ENCODE data around the gene GABBR2. TPM values are rescaled to one million over a fixed set of nuclear protein-coding genes. Genes with fewer than 3 reads are reported as not detected.
A peak's percentile ranks its signal among the peaks of the same experiment; 100 is the strongest.

GABBR2 gene
- total and polyA plus RNA-seq, 2 of the 8 experiments (the other 6 are each of a cell fraction or from before 2014, with no cell fraction given): 0.50 to 1.2 TPM

DNA sequence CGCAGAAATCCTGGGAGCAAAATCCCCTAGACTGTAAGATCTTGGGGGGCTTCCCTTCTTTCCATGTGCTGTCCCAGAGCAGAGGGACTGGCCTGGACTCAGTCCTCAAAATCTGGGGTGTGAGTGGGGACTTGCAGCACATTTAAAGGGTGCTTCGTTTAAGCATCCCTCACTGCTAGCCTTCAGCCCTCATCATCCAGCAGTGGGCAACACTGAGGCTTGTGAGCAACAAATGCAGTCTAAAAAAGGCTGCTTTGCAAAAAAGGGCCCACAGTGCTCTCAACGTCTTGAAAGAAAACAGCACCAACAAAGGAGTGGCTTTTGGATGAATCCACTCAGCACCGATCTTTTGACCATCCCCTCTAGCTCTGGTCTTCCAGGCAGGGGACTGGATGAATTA, 325.0 kb downstream of the GABBR2 start (continued):
- TF ChIP-seq, protein P1, sequence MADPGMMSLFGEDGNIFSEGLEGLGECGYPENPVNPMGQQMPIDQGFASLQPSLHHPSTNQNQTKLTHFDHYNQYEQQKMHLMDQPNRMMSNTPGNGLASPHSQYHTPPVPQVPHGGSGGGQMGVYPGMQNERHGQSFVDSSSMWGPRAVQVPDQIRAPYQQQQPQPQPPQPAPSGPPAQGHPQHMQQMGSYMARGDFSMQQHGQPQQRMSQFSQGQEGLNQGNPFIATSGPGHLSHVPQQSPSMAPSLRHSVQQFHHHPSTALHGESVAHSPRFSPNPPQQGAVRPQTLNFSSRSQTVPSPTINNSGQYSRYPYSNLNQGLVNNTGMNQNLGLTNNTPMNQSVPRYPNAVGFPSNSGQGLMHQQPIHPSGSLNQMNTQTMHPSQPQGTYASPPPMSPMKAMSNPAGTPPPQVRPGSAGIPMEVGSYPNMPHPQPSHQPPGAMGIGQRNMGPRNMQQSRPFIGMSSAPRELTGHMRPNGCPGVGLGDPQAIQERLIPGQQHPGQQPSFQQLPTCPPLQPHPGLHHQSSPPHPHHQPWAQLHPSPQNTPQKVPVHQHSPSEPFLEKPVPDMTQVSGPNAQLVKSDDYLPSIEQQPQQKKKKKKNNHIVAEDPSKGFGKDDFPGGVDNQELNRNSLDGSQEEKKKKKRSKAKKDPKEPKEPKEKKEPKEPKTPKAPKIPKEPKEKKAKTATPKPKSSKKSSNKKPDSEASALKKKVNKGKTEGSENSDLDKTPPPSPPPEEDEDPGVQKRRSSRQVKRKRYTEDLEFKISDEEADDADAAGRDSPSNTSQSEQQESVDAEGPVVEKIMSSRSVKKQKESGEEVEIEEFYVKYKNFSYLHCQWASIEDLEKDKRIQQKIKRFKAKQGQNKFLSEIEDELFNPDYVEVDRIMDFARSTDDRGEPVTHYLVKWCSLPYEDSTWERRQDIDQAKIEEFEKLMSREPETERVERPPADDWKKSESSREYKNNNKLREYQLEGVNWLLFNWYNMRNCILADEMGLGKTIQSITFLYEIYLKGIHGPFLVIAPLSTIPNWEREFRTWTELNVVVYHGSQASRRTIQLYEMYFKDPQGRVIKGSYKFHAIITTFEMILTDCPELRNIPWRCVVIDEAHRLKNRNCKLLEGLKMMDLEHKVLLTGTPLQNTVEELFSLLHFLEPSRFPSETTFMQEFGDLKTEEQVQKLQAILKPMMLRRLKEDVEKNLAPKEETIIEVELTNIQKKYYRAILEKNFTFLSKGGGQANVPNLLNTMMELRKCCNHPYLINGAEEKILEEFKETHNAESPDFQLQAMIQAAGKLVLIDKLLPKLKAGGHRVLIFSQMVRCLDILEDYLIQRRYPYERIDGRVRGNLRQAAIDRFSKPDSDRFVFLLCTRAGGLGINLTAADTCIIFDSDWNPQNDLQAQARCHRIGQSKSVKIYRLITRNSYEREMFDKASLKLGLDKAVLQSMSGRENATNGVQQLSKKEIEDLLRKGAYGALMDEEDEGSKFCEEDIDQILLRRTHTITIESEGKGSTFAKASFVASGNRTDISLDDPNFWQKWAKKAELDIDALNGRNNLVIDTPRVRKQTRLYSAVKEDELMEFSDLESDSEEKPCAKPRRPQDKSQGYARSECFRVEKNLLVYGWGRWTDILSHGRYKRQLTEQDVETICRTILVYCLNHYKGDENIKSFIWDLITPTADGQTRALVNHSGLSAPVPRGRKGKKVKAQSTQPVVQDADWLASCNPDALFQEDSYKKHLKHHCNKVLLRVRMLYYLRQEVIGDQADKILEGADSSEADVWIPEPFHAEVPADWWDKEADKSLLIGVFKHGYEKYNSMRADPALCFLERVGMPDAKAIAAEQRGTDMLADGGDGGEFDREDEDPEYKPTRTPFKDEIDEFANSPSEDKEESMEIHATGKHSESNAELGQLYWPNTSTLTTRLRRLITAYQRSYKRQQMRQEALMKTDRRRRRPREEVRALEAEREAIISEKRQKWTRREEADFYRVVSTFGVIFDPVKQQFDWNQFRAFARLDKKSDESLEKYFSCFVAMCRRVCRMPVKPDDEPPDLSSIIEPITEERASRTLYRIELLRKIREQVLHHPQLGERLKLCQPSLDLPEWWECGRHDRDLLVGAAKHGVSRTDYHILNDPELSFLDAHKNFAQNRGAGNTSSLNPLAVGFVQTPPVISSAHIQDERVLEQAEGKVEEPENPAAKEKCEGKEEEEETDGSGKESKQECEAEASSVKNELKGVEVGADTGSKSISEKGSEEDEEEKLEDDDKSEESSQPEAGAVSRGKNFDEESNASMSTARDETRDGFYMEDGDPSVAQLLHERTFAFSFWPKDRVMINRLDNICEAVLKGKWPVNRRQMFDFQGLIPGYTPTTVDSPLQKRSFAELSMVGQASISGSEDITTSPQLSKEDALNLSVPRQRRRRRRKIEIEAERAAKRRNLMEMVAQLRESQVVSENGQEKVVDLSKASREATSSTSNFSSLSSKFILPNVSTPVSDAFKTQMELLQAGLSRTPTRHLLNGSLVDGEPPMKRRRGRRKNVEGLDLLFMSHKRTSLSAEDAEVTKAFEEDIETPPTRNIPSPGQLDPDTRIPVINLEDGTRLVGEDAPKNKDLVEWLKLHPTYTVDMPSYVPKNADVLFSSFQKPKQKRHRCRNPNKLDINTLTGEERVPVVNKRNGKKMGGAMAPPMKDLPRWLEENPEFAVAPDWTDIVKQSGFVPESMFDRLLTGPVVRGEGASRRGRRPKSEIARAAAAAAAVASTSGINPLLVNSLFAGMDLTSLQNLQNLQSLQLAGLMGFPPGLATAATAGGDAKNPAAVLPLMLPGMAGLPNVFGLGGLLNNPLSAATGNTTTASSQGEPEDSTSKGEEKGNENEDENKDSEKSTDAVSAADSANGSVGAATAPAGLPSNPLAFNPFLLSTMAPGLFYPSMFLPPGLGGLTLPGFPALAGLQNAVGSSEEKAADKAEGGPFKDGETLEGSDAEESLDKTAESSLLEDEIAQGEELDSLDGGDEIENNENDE (IDR thresholded peaks at IDR 0.05; ENCODE audit: insufficient replicate concordance, low read length): no peak
- TF ChIP-seq TCF12 (IDR thresholded peaks at IDR 0.05; ENCODE audit: low read depth, low read length): no peak
- TF ChIP-seq SUZ12 (IDR thresholded peaks at IDR 0.05; ENCODE audit: low read length): no peak
- TF ChIP-seq GTF2F1 (IDR thresholded peaks at IDR 0.05; ENCODE audit: borderline replicate concordance, low read depth, low read length): no peak
- TF ChIP-seq, protein P2, sequence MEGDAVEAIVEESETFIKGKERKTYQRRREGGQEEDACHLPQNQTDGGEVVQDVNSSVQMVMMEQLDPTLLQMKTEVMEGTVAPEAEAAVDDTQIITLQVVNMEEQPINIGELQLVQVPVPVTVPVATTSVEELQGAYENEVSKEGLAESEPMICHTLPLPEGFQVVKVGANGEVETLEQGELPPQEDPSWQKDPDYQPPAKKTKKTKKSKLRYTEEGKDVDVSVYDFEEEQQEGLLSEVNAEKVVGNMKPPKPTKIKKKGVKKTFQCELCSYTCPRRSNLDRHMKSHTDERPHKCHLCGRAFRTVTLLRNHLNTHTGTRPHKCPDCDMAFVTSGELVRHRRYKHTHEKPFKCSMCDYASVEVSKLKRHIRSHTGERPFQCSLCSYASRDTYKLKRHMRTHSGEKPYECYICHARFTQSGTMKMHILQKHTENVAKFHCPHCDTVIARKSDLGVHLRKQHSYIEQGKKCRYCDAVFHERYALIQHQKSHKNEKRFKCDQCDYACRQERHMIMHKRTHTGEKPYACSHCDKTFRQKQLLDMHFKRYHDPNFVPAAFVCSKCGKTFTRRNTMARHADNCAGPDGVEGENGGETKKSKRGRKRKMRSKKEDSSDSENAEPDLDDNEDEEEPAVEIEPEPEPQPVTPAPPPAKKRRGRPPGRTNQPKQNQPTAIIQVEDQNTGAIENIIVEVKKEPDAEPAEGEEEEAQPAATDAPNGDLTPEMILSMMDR (IDR thresholded peaks at IDR 0.05; ENCODE audit: control extremely low read depth in 1 of 3, insufficient read depth in 1 of 3, low read depth in 1 of 3, low read length in 3 of 3): peak; percentile 35 to 61 (median 47); a peak in 3 of 4 replicates
- peak; percentile 37 to 58; a peak in 3 of 4 replicates for TF ChIP-seq RAD21 (IDR thresholded peaks at IDR 0.05 in 1 of 2, conservative IDR thresholded peaks at IDR 0.05 in 1 of 2; ENCODE audit: low read depth in 2 of 2, low read length in 2 of 2)

All from H1 (cell line).